ENCODE results near the gene DGKG. TPM values are rescaled to one million over a fixed set of nuclear protein-coding genes. Genes with fewer than 3 reads are reported as not detected.

The DGKG gene
- total RNA-seq, 6 experiments from 2014 or later, result 0.21 to 0.54 (median 0.38) TPM

- Mint-ChIP-seq H3K4me1 (ENCODE audit: low read depth) (no peaks in the 10 kb centered on the region), H3K4me3 (no peak overlapping the region), H3K27me3 (ENCODE audit: insufficient read depth) (peaks cover 40% of the 10 kb centered on the region), H3K36me3 (ENCODE audit: low read depth) (no peaks in the 10 kb centered on the region), H3K27ac (no peak overlapping the region), H3K9me3 (no peaks in the 10 kb centered on the region)
- DNase-seq, result no peak
- TF ChIP-seq CTCF (IDR thresholded peaks at IDR 0.05), result no peak
These were observed 7.2 kb upstream of the DGKG start for GRCh38 chr3:186369217-186369616.

GRCh38 chr3:186368717-186369116 is 6.7 kb upstream of the DGKG start:
- TF ChIP-seq CTCF (IDR thresholded peaks at IDR 0.05), result no peak
- Mint-ChIP-seq H3K4me3 (no peak overlapping the region), H3K36me3 (ENCODE audit: low read depth) (no peaks in the 10 kb centered on the region), H3K4me1 (ENCODE audit: low read depth) (no peaks in the 10 kb centered on the region), H3K9me3 (no peaks in the 10 kb centered on the region), H3K27ac (no peak overlapping the region), H3K27me3 (ENCODE audit: insufficient read depth) (peaks cover 42% of the 10 kb centered on the region)
- no peak for DNase-seq

GRCh38 chr3:186368176-186368575 is 6.1 kb upstream of the DGKG start:
- Mint-ChIP-seq H3K4me3 (no peak overlapping the region), H3K27me3 (ENCODE audit: insufficient read depth) (peaks cover 43% of the 10 kb centered on the region), H3K36me3 (ENCODE audit: low read depth) (no peaks in the 10 kb centered on the region), H3K27ac (no peak overlapping the region), H3K4me1 (ENCODE audit: low read depth) (peaks cover 3% of the 10 kb centered on the region), H3K9me3 (no peaks in the 10 kb centered on the region)
- no peak for DNase-seq
- TF ChIP-seq CTCF (IDR thresholded peaks at IDR 0.05), result no peak

- H3K4me1 Mint-ChIP-seq (ENCODE audit: low read depth), result peaks cover 8% of the 10 kb centered on the region
- DNase-seq, result no peak
- no peak overlapping the region for H3K27ac Mint-ChIP-seq
- no peaks in the 10 kb centered on the region for H3K9me3 Mint-ChIP-seq
- no peak overlapping the region for H3K4me3 Mint-ChIP-seq
- peaks cover 49% of the 10 kb centered on the region for H3K27me3 Mint-ChIP-seq (ENCODE audit: insufficient read depth)
- no peaks in the 10 kb centered on the region for H3K36me3 Mint-ChIP-seq (ENCODE audit: low read depth)
- TF ChIP-seq CTCF (IDR thresholded peaks at IDR 0.05), result no peak
These were observed 5.6 kb upstream of the DGKG start for GRCh38 chr3:186367631-186368030.

- Mint-ChIP-seq H3K4me1 (ENCODE audit: low read depth) (peaks cover 11% of the 10 kb centered on the region), H3K27ac (no peak overlapping the region), H3K36me3 (ENCODE audit: low read depth) (no peaks in the 10 kb centered on the region), H3K9me3 (no peaks in the 10 kb centered on the region), H3K4me3 (no peak overlapping the region), H3K27me3 (ENCODE audit: insufficient read depth) (peaks cover 53% of the 10 kb centered on the region)
- TF ChIP-seq CTCF (IDR thresholded peaks at IDR 0.05), result no peak
- no peak for DNase-seq
These were observed 4.2 kb upstream of the DGKG start for GRCh38 chr3:186366206-186366605.
